SW480 (cell line): ENCODE results near the gene TNIK.

Experiments
- DNase-seq: peaks from one replicate; pipeline ENCODE4 v3.0.0-alpha.2; 2016; ENCODE audit warnings: low spot score

The TNIK gene

DNA sequence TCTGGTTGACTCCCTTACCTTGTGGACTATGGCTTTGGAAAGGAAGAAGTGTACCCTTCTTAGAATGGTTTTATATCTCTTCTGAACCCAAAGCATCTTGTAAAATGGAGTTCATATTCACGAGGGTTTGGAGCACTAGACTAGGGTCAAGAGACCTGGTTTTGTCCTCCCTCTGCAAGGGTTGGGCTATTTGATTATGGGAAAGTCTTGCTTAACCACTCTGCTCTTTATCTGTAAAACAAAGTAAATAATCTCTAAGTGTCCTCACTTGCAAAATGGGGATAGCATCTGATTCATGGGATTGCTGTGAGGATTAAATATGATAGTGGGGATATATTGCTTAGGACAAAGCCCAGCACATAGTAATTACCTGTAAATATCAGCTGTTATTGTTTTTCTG lies 415.8 kb downstream of the TNIK start:
- DNase-seq = no peak

DNA sequence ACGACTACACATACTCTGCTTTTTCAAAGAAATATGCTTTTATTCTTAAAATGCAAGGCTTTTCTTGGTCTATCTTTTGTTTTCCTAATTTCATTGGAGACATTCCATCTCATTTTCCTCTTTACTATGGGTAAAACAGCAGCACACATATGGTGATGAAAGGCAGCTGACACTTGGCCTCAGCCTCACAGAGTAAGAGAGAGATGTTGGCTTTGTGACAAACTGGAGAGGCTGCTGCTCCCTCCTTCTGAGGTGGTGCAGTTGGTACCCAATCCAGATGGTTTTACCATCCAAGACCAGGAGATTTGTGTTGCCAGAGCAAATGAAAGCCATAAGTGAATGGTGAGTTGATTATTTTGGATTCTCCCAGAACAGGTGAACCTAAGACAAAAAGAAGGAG lies 420.5 kb downstream of the TNIK start:
- no peak for DNase-seq

DNA sequence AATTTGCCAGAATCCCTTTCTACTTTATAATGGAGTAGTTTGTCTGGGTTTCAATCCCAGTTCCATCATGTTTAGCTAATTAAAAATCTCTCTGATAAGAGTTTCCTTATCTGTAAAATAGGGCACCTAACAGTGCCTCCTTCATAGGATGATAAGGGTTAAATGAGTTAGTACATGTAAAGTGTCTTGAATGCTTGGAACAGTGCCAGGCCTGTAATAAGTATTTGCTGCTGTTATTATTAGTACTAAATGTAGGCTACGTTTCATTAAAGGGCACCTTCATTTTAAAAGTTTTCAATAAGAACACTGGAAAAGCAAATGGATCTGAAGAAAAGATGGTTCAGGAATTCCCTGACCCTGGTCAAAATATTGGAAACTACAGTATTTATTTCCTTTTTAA lies 421.9 kb downstream of the TNIK start:
- no peak for DNase-seq

DNA sequence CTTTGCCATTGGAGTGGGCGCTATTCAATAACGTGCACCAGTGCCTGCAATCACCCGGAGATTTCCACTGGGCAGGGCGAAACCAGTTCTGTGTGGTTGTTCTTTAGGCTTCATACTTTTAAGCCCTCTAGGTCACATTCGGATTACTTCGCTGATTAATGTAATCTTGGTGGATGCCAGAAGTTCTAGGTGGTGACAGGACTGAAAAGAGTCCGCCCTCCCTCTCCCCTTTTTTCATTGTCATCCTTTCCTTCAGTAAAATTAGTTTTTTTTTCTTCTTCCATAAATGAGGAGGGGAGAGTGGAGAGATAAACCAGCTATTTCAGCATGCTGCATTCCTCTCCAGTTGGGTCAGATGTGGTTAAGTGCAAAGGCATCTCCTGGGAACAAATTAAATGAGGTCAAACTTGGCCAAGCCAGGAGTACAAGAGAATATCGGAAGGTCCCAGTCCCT lies 431.4 kb downstream of the TNIK start:
- DNase-seq = peak; percentile 14

DNA sequence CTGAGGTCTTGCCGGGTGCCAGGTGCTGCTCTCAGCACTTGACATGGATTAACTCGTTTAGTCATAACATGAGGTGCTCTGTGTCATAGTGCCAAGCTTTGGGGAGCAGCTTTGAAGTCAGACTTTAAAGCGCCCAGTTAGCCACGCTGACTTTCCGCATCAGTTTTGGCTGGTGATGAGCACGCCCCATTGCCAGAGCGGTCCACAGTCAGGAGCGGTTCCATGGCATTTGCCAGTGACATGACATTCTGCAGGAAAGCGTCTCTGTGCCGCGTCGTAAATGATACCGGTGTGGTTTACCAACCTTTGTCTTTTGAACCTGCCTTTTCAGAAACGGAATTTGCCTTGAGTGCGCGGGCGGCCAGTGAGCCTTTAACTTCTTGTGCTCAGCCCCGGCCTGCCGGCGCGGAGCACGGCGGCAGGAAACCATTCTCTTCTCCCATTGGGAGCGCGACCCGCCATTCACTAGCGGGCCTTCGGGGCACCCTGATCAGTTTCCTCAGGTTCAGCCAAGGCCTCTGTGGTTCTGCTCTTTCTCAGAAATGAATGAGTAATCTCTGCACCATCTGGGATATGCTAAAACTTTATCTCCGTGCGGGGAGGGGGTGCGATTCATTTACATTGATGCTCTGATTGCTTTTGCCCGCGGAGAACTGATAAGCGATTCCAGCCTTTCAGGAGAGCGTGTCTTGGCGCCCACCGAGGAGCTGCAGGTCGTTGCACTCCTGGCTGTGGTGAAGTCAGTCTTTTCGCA lies 432.0 kb downstream of the TNIK start:
- peak; percentile 70 for DNase-seq

DNA sequence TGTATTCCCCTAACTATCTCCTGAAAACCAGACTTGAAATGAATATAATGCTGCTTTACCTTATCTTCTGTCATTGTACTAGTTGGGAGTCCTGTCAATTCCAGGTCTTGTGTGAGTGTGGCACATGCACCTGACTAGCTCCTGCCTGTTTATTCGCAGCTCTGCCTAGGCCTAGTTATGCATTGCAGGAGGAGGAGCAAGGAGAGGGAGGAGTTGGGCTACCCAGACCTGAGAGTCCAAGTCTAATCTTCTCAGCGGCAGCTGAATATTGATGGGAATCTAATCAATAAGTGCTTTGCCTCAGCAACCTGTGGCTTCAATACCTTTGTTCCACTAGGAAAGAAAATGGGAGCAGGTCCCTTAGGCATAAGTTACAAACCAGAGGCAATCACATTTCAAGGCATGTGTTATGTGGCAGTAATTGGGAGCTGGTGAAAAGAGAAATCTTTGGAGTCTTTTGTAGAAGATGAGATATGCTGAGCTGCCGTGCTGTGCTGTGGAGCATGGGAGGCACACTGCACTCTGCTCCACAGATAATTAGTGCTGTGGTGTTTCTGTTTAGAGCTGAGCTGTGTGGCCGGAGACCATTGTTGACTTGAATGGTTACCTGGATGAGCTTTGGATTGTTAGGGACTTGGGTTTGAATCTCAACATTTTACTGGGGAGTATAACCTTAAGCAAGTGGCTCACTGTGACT lies 433.5 kb downstream of the TNIK start, which contains the start of gene SLC2A2:
Gene SLC2A2, minus strand, starts transcription at position 124 of the 697 bp plus-strand sequence. Its CDS starts 50 bp downstream, at position 74.
- DNase-seq = no peak

DNA sequence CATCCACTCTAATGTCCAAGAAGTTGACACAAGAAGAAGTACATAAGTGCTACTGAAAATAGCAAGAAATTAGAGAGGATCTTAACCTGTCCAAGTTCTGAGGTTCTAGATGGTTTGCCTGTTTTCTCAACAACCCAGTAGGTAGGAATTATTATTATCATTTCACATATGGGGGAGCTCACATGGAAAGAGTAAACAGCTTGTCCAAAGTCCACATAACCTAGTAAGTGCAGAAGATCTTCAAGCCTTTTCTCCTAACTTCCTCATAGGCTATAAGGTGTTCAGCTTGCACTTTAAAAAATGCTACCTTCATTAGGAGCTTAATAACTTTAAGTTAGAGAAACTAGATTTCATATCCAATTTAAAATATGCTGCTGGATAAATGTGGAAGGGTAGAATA lies 436.6 kb downstream of the TNIK start:
- no peak for DNase-seq

DNA sequence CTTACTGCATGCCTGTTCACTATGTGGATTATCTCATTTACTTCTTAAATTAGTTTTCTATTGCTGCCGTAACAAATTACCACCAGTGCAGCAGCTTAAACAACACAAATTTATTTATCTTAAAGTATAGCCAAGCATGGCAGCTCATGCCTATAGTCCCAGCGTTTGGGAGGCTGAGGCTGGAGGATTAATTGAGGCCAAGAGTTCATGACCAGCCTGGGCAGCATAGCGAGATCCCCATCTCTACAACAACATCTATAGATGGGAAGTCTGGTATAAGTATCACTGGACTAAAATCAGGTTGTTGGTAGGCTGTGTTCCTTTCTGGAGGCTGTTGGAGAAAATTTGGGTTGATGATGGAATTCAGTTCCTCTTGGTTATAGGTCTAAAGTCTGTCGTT lies 438.8 kb downstream of the TNIK start:
- no peak for DNase-seq

DNA sequence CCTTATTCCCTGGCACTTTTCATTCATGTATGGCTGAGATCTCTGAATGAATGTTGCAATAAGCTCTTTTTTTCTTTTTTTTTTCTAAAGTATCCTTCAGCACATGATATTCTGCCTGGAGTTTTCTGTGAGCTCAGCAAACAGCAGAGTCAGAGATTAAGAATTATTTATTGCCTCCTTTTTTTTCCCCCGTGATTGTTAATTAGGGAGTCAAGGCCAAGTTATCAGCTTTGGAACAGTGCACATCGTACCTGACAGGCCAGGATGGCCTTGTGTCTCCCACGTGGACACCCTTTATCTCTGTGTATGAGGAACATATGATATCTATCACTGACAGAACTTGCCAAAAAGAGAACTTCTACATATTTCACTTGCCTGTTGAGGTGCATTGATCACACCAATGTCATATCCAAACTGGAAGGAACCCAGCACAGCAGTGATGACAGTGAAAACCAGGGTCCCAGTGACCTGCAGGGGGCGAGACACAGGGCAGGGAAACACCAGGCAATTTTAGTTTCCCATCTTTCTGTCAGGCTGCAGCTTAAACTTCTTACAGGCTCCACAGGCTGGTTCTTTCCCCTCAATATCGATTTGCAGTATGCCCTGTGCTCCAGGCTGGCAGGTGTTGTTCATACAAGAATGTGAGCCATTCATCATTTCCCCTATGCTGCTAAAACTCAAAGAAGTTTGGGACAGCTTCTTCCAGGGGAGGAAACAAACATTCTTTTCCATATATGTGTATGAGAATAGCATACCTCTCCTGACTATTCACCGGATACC lies 441.9 kb downstream of the TNIK start:
- DNase-seq = no peak

DNA sequence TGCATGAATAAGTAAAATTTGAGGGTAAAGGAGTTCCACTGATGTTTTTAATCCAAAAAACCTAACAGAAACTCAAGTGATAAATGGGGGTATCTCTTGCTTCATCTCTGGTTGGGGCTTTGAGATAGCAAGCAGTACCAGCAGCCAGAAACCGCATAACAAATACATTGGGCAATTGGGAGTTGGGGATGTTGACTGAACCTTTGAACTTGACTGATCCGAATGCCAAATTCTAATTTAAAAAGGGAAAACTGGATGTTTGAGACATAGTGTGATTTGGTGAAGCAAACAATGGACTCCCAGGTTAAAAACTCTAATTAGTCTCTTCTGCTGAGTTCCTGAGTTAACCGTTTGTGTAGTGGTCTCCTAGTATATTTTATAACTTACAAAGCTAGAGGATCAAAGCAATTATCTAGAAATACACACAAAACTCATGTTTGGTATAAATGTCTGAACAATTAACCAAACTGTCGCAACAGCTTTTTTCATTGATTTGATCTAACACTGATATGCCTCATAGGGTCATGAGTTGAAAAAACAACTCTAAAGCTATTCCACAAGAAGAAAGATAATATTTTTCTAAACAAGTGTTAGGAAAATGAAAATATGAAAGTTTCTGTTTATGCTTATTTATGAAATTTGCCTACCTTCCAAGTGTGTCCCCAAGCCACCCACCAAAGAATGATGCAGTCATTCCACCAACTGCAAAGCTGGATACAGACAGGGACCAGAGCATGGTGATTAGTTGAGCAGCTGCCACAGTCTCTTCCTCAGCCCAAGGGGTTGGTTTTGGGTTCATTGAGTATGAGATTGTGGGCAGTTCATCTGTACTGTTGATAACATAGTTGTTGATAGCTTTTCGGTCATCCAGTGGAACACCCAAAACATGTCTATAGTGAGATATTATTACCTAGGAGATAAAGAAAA lies 446.1 kb downstream of the TNIK start:
- DNase-seq = no peak

DNA sequence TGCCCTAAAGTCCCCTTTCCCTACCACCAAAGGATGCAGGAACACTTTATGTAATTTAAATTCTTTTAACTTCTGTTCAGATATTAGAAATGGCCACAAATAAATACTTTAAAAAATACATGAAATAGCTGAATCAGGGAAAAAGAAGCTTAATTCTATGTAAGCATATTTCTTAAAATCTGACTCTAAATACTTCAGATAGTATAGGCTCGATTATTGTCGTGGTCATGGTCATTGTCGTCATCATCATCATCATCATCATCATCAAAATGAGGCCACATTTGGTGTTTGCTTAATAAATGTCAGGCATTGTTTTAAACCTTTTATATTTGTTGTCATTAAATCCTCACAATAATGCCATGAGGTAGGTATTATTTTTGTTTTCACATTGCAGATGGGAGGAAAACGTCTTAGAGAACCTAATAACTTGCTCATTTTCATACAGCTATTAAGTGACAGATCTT lies 448.3 kb downstream of the TNIK start:
- DNase-seq = no peak
